GM12865 (cell line): ENCODE results near the gene GPR161.

Experiments used
- DNase-seq: peaks from one replicate; pipeline ENCODE4 v3.0.0; 2010; ENCODE audit warnings: low read depth
- H3K4me3 ChIP-seq: 2 replicates; pipeline ENCODE4 v1.5.1; 2011; ENCODE audit warnings: mild to moderate bottlenecking, low read depth, low read length, control low read depth
- CTCF ChIP-seq: IDR thresholded peaks from 2 replicates; pipeline ENCODE4 v1.5.1; 2011; ENCODE audit warnings: low read length, control low read depth, low read depth, inconsistent platforms; ENCODE audit not compliant: insufficient read depth; ENCODE audit errors: missing control alignments

Gene GPR161

GRCh38 chr1:168172250-168172915 is 35.7 kb upstream of the GPR161 start:
- no peak for TF ChIP-seq CTCF
- DNase-seq: no peak
- no peak overlapping the region for H3K4me3 ChIP-seq

- H3K4me3 ChIP-seq: no peak overlapping the region
- DNase-seq: peak; percentile 15
- no peak for TF ChIP-seq CTCF
Measured at GRCh38 chr1:168170564-168171508, 34.1 kb upstream of the GPR161 start.

GRCh38 chr1:168167806-168168205 is 31.1 kb upstream of the GPR161 start:
- TF ChIP-seq CTCF: no peak
- no peak for DNase-seq
- H3K4me3 ChIP-seq: no peak overlapping the region

- no peak for TF ChIP-seq CTCF
- DNase-seq: no peak
- H3K4me3 ChIP-seq: no peak overlapping the region
Measured at GRCh38 chr1:168164771-168165170, 28.0 kb upstream of the GPR161 start.

GRCh38 chr1:168163670-168164069 is 26.9 kb upstream of the GPR161 start:
- no peak for TF ChIP-seq CTCF
- no peak overlapping the region for H3K4me3 ChIP-seq
- no peak for DNase-seq

GRCh38 chr1:168161459-168161858 is 24.7 kb upstream of the GPR161 start:
- no peak overlapping the region for H3K4me3 ChIP-seq
- TF ChIP-seq CTCF: no peak
- no peak for DNase-seq

GRCh38 chr1:168159979-168160378 is 23.2 kb upstream of the GPR161 start:
- DNase-seq: no peak
- TF ChIP-seq CTCF: no peak

More at GRCh38 chr1:168159979-168160378, 23.2 kb upstream of the GPR161 start:
- no peak overlapping the region for H3K4me3 ChIP-seq
